ENCODE data around the gene PIK3CG.
"Not testable (repeated sequence)": the region's sequence is repeated elsewhere in the genome, so short reads cannot be mapped to it uniquely, and the experiment has no call there.

The PIK3CG gene

GRCh38 chr7:106888204-106888603 lies 23.1 kb downstream of the PIK3CG start:
- DNase-seq = no peak

DNA sequence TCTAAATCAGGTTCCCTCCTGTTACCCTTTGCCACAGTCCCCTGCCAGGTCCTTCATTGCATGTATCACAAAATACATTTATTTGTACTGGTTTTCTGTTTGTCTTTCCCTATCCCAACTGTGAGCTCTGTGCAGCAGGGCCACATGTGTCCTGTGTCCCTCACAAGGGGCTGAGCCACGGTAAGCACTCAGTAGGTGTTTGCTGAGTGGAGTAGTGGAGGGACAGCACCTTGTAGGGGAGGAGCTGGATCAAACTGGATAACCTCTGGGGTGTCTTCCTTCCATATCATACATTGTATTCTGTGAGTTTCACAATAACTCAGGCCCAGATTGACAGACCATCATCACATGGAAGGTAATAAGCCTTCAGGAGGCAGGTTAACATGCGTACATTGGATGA lies 25.9 kb downstream of the PIK3CG start:
- no peak for DNase-seq

GRCh38 chr7:106891548-106892410 lies 26.7 kb downstream of the PIK3CG start:
- no peak for DNase-seq

DNA sequence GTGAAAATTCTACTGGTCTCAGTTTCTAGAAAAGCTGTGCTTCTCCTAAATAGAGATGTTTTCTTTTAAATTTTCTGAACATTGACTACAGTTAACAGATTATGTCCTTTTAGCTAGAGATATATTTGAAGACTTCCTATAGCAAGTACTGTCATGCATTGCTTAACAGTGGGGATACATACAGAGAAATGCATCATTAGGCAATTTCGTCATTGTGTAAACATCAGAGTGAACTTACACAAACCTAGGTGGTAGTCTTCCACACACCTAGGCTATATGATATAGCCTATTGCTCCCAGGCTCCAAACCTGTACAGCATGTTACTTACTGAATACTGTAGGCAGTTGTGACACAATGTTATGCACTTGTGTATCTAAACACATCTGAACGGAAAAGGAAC lies 28.5 kb downstream of the PIK3CG start:
- no peak for DNase-seq

DNA sequence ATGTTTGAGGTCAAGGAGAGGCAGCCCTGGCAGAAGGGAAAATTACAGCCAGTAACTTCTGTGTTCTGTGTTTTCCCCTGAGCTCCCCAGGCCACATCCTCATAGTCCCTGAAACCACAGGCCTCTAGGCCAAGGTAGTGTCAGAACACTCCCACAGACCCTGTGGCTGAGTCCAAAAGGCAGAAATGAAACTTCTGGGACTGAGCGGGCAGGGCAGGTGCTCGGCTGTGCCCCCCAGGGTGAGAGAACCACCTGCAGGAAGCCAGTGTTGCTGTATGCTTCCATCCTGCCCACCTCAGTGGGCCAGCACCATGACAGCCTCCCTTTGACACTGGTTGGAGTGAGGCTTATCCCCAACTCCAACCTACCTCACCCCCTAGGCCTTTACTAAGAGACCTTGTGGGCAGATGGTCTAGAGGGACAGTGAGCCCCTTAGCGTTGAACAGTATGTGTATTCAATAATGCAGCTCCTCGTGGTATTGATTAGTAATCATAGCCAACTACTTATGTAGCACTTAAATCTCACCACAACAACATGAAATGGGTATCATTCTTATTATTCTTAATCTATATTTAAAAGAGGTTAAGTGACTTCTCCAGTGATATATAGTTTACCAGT lies 30.3 kb downstream of the PIK3CG start:
- no peak for DNase-seq

DNA sequence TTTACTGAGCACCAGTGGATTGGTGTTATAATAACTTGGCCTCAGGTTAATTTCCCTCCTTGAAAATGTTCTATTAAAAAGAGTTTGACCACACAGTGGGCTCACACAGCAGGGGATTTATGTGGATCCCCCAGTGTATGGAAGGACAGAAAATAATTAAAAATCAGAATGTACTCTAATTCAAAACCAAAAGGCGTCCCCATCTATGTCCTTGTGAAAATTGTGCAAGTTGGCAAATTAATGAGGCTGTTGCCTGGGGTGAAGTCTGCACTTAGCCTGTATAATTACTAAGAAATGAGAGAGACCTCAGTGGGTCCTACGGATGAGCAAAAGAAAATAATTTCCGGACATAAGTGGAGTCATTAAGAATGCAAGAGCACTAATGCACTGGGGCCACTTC lies 31.1 kb downstream of the PIK3CG start:
- DNase-seq = no peak

DNA sequence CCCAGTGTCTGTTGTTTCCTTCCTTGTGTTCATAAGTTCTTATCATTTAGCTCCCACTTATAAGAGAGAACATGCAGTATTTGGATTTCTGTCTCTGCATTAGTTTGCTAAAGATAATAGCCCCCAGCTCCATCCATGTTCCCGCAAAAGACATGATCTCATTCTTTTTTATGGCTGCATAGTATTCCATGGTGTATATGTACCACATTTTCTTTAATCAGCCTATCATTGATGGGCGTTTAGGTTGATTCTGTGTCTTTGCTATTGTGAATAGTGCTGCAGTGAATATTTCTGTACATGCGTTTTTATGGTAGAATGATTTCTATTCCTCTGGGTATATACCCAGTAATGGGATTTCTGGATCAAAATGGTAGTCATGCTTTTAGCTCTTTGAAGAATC lies 32.5 kb downstream of the PIK3CG start:
- not testable (repeated sequence) for DNase-seq

DNA sequence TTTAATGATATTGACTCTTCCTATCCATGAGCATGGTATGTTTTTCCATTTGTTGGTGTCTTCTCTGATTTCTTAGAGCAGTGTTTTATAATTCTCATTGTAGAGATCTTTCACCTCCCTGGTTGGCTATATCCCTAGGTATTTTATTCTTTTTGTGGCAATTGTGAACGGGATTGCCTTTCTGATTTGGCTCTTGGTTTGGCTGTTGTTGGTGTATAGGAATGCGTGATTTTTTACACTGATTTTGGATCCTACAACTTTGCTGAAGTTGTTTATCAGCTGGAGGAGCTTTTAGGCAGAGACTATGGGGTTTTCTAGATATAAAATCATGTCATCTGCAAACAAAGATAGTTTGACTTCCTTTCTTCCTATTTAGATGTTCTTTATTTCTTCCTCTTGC lies 33.9 kb downstream of the PIK3CG start:
- DNase-seq = not testable (repeated sequence)

DNA sequence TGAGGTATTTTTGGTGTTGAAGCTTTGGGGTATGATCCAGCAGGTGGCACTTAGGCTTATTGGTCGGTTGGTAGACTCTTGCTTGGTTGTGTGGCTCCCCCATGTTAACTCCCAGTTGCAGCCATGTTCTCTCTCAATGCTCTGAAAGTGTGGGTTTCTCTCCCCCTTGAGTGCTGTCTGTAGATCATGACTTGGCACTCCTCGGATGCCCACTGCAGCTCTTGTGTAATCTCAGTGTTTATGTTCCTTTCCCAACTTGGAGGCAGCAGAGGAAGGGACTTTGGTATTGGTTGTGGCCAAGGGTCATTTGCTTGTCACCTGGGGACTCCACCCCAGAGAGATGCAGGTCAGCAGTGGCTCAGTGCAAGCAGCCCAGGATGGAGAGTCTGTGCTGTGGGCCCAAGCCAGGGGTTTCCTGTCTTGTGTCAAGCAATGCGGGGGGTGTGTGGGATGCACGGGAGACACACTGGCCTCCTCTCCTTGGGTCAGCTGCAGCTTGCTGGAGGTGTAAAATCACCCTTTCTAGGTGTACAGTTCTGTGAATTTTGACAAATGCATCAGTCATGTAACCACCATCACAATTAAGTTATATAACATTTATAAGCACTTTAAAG lies 36.9 kb downstream of the PIK3CG start:
- DNase-seq = no peak

GRCh38 chr7:106905734-106906133 lies 40.7 kb downstream of the PIK3CG start:
- no peak for DNase-seq

DNA sequence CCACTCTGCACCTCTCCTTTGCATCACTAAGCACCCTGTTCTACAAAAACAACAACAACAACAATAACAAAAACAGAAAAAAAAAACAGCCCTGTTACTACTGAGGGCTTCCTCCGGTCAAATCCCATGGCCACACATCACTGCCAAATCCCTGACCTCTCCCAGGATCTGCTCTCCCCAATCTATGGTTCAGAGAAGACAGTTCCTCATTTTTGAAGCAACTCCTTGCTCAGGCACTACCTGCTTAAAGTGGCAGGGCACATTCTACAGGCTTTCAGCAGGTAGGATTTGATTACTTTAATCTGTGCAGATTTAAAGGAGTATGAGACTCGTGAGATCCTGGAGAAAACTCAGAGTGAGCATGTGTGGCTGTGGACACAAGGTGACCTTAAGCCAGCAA lies 46.9 kb downstream of the PIK3CG start:
- no peak for DNase-seq

- no peak for DNase-seq
Measured at GRCh38 chr7:106914018-106914607, 49.0 kb downstream of the PIK3CG start.

- no peak for DNase-seq
Measured at GRCh38 chr7:106915407-106915806, 50.3 kb downstream of the PIK3CG start.

GRCh38 chr7:106915873-106916272 lies 50.8 kb downstream of the PIK3CG start:
- no peak for DNase-seq

DNA sequence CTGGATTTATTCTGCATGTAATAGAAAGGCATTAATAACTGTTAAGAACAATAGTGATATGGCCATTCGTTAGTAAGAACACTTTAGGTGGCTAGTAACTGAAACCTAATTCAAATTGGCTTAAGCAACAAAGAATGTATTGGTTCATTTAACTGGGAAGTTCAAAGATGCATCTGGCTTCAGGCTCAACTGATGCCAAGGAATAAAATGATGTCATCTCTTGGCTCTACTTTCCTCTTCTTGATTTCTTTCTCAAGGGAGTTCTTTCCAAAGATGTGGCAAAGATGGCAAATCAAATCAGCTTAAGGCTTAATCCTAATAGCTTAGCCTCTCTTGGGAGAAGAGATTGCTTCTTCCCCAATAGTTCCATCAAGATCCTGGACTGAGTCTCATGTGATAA lies 51.6 kb downstream of the PIK3CG start:
- DNase-seq = no peak

GRCh38 chr7:106918991-106919390 lies 53.9 kb downstream of the PIK3CG start:
- no peak for DNase-seq

DNA sequence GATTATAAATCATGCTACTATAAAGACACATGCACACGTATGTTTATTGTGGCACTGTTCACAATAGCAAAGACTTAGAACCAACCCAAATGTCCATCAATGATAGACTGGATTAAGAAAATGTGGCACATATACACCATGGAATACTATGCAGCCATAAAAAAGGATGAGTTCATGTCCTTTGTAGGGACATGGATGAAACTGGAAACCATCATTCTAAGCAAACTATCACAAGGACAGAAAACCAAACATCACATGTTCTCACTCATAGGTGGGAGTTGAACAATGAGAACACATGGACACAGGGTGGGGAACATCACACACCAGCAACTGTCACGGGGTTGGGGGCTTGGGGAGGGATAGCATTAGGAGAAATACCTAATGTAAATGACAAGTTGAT lies 59.4 kb downstream of the PIK3CG start:
- DNase-seq = not testable (repeated sequence)

GRCh38 chr7:106926892-106927291 lies 61.8 kb downstream of the PIK3CG start:
- DNase-seq = no peak

DNA sequence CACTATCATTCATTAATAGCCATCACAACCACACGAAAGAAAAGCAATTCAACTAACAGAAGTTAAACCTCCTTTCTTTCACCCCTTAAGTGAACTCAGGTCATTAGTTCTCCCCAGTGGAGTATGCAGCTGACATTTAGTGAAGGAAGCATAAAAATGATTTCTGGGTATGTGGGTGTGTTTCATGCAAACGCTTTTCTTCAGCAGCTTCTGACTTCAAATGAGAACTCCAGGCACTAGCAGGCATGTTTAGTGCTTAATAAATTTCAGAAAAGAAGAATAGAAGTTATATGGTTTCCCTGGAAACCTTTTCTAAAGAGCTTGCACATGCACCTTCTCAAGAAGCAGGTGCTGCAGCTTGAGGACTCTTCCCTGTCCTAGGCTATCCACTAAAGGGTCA lies 62.5 kb downstream of the PIK3CG start:
- DNase-seq = no peak

DNA sequence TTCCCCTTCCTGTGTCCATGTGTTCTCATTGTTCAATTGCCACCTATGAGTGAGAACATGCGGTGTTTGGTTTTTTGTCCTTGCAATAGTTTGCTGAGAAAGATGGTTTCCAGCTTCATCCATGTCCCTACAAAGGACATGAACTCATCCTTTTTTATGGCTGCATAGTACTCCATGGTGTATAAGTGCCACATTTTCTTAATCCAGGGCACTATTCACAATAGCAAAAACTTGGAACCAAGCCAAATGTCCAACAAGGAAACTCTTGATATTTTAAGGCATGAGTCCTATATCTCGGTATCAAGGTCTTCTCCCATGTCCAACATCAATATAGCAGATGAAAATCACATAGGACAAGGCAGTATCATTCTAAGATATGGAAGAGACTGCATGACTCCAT lies 64.5 kb downstream of the PIK3CG start:
- not testable (repeated sequence) for DNase-seq

GRCh38 chr7:106936236-106936635 lies 71.2 kb downstream of the PIK3CG start:
- no peak for DNase-seq

- not testable (repeated sequence) for DNase-seq
Measured at GRCh38 chr7:106938122-106938521, 73.0 kb downstream of the PIK3CG start.

DNA sequence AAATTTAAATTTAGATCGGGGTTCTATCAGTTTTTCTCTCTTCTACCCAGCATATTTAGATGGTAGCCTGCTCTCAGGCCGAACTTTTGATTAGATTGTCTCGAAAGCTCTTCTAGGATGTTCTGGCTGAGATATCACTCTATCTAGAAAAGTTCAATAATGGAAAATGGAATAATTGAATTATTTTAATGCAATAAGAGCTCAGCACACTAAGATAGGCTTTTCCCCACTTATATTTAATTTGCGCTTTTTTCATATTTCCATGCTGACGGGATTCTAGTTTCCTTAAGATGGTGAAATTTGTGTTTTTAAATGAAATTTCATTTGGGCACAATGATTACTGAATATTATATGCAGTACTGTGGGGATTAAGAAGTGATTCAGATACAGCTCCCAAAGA lies 73.7 kb downstream of the PIK3CG start:
- no peak for DNase-seq

All from activated T-cell treated with anti-CD3 and anti-CD28 coated beads for 4 hours (primary cell).